HEK293 (cell line): ENCODE measurements around the gene ENOX2.

Experiments used
- CTCF ChIA-PET: fragments of 350-600 bp; formaldehyde crosslinking; extraction: SDS; loops from one replicate; lab custom pipeline; 2021; ENCODE audit warnings: antibody characterized with exemption; lab: Yijun Ruan, JAX
- POLR2A ChIA-PET: fragments of 300-600 bp; formaldehyde crosslinking; extraction: SDS; loops from one replicate; lab custom pipeline; 2020; ENCODE audit warnings: antibody characterized with exemption, inconsistent platforms; lab: Yijun Ruan, JAX
- H3K27ac ChIP-seq: fragments of 200-500 bp; sonication (Bioruptor generic); 2 replicates; pipeline ENCODE4 v1.5.1; 2014; ENCODE audit warnings: low read depth, low read length, control low read depth, inconsistent platforms; ENCODE audit errors: extremely low read depth
- H3K36me3 ChIP-seq, 2 experiments: fragments of 200-500 bp in 1 of 2; sonication (Bioruptor generic) in 1 of 2; 1 replicate in 1 of 2; 2 replicates in 1 of 2; pipeline ENCODE4 v1.5.1; 2014 to 2017; ENCODE audit warnings: inconsistent platforms in 2 of 2, low read length in 2 of 2; ENCODE audit not compliant: control insufficient read depth in 2 of 2, insufficient read depth in 1 of 2
- H3K4me1 ChIP-seq: fragments of 200-500 bp; sonication (Bioruptor generic); 2 replicates; pipeline ENCODE4 v1.5.1; 2014; ENCODE audit warnings: mild to moderate bottlenecking, low read length, inconsistent platforms; ENCODE audit not compliant: control insufficient read depth, insufficient read depth
- H3K4me3 ChIP-seq: 2 replicates; pipeline ENCODE4 v1.5.1; 2011; ENCODE audit warnings: low read depth, mild to moderate bottlenecking, control low read depth, low read length, moderate library complexity
- H3K9me3 ChIP-seq: fragments of 200-500 bp; sonication (Bioruptor generic); 2 replicates; pipeline ENCODE4 v1.5.1; 2014; ENCODE audit warnings: low read depth, low read length, inconsistent platforms; ENCODE audit not compliant: control insufficient read depth, insufficient read depth
- BCL11B ChIP-seq: fragments of 450-650 bp; formaldehyde crosslinking; IDR thresholded peaks from 2 replicates; pipeline ENCODE4 v1.5.1; 2016; ENCODE audit warnings: low read depth, missing biosample characterization, missing genetic modification characterization
- CTCF ChIP-seq: fragments of 450-650 bp; formaldehyde crosslinking; IDR thresholded peaks from 2 replicates; pipeline ENCODE4 v1.5.1; 2016; ENCODE audit warnings: missing biosample characterization, missing genetic modification characterization
- HIC1 ChIP-seq: fragments of 450-650 bp; formaldehyde crosslinking; IDR thresholded peaks from 2 replicates; pipeline ENCODE4 v1.5.1; 2016; ENCODE audit warnings: missing biosample characterization, missing genetic modification characterization
- PRDM4 ChIP-seq: fragments of 450-650 bp; formaldehyde crosslinking; IDR thresholded peaks from 2 replicates; pipeline ENCODE4 v1.5.1; 2017; ENCODE audit warnings: missing biosample characterization, missing genetic modification characterization
- SALL2 ChIP-seq: fragments of 450-650 bp; formaldehyde crosslinking; IDR thresholded peaks from 2 replicates; pipeline ENCODE4 v1.5.0; 2017; ENCODE audit warnings: missing biosample characterization, mild to moderate bottlenecking, missing genetic modification characterization, borderline replicate concordance
- ZBTB49 ChIP-seq: fragments of 450-650 bp; formaldehyde crosslinking; IDR thresholded peaks from 2 replicates; pipeline ENCODE4 v1.5.1; 2016; ENCODE audit warnings: missing biosample characterization, missing genetic modification characterization, low read depth
- ZNF184 ChIP-seq: fragments of 450-650 bp; IDR thresholded peaks from 2 replicates; pipeline ENCODE4 v1.5.1; 2018; ENCODE audit warnings: missing biosample characterization, mild to moderate bottlenecking, missing genetic modification characterization
- ZNF248 ChIP-seq: fragments of 450-650 bp; formaldehyde crosslinking; IDR thresholded peaks from 2 replicates; pipeline ENCODE4 v1.5.1; 2017; ENCODE audit warnings: missing biosample characterization, missing genetic modification characterization
- ZNF26 ChIP-seq: fragments of 450-650 bp; formaldehyde crosslinking; IDR thresholded peaks from 2 replicates; pipeline ENCODE4 v1.5.1; 2016; ENCODE audit warnings: missing biosample characterization, missing genetic modification characterization
- ZNF37A ChIP-seq: fragments of 450-650 bp; IDR thresholded peaks from 2 replicates; pipeline ENCODE4 v1.5.1; 2018; ENCODE audit warnings: missing biosample characterization, missing genetic modification characterization
- ZNF416 ChIP-seq: fragments of 450-650 bp; formaldehyde crosslinking; IDR thresholded peaks from 2 replicates; pipeline ENCODE4 v1.5.1; 2016; ENCODE audit warnings: missing biosample characterization, missing genetic modification characterization
- ZNF610 ChIP-seq: fragments of 450-650 bp; formaldehyde crosslinking; IDR thresholded peaks from 2 replicates; pipeline ENCODE4 v1.5.1; 2016; ENCODE audit warnings: missing biosample characterization, missing genetic modification characterization, borderline replicate concordance
- ZNF777 ChIP-seq: fragments of 450-650 bp; formaldehyde crosslinking; IDR thresholded peaks from 2 replicates; pipeline ENCODE4 v1.5.1; 2017; ENCODE audit warnings: missing biosample characterization, missing genetic modification characterization, borderline replicate concordance
- ZSCAN5A ChIP-seq: fragments of 450-650 bp; formaldehyde crosslinking; IDR thresholded peaks from 2 replicates; pipeline ENCODE4 v1.5.1; 2016; ENCODE audit warnings: missing biosample characterization, missing genetic modification characterization
- ZXDB ChIP-seq: fragments of 450-650 bp; formaldehyde crosslinking; IDR thresholded peaks from 2 replicates; pipeline ENCODE4 v1.5.1; 2016; ENCODE audit warnings: missing biosample characterization, missing genetic modification characterization

Gene ENOX2

GRCh38 chrX:130789793-130790192 is 113.2 kb downstream of the ENOX2 start:
- CTCF ChIA-PET: no interaction called here

GRCh38 chrX:130788786-130789581 is 114.0 kb downstream of the ENOX2 start:
- no peaks in the 10 kb centered on the region; the same call in 1 of the 2 replicates for H3K4me1 ChIP-seq
- no peaks in the 10 kb centered on the region for H3K9me3 ChIP-seq
- POLR2A ChIA-PET: no interaction called here
- no peak overlapping the region for H3K4me3 ChIP-seq
- no peak for TF ChIP-seq ZBTB49
- TF ChIP-seq ZNF777 (tag by site-specific recombination): no peak
- no peak for TF ChIP-seq ZNF416 (tag by site-specific recombination)
- no peak for TF ChIP-seq ZNF26 (tag by site-specific recombination)
- TF ChIP-seq ZNF248 (tag by site-specific recombination): no peak
- TF ChIP-seq ZNF610: no peak
- no peak for TF ChIP-seq BCL11B
- TF ChIP-seq ZSCAN5A: no peak
- no peak for TF ChIP-seq ZNF37A (tag by site-specific recombination)
- H3K36me3 ChIP-seq: no peaks in the 10 kb centered on the region
- H3K27ac ChIP-seq: no peak overlapping the region
- CTCF ChIA-PET: no interaction called here

More at GRCh38 chrX:130789793-130790192, 113.2 kb downstream of the ENOX2 start:
- no peaks in the 10 kb centered on the region for H3K36me3 ChIP-seq
- no peaks in the 10 kb centered on the region; the same call in 1 of the 2 replicates for H3K4me1 ChIP-seq
- no peak overlapping the region for H3K4me3 ChIP-seq
- TF ChIP-seq ZXDB (tag by site-specific recombination) (no peak), HIC1 (tag by site-specific recombination) (no peak)
- TF ChIP-seq, all 188 proteins: peak for 0
- Histone ChIP-seq H3K9me3 (no peaks in the 10 kb centered on the region), H3K27ac (no peak overlapping the region)
- POLR2A ChIA-PET: no interaction called here

GRCh38 chrX:130786030-130786429 is 117.0 kb downstream of the ENOX2 start:
- POLR2A ChIA-PET: no interaction called here
- Histone ChIP-seq H3K9me3 (no peaks in the 10 kb centered on the region), H3K4me1 (no peaks in the 10 kb centered on the region), H3K4me3 (no peak overlapping the region), H3K27ac (no peak overlapping the region), H3K36me3 (no peaks in the 10 kb centered on the region)
- CTCF ChIA-PET: interaction anchor here (0.8 kb wide), 1 partner anchor 210 kb away, joined by 3 read pairs; no protein-coding TSS in a partner anchor
- no peak for TF ChIP-seq SALL2 (tag by site-specific recombination)
- no peak for TF ChIP-seq CTCF (tag by site-specific recombination)
- TF ChIP-seq HIC1 (tag by site-specific recombination): no peak
- TF ChIP-seq ZNF184: no peak
- TF ChIP-seq PRDM4 (tag by site-specific recombination): no peak
